HEK293 (cell line): ENCODE measurements around the gene HTT-AS.

Experiments
- CTCF ChIA-PET: fragments of 350-600 bp; formaldehyde crosslinking; extraction: SDS; loops from one replicate; lab custom pipeline; 2021; ENCODE audit warnings: antibody characterized with exemption; lab: Yijun Ruan, JAX
- POLR2A ChIA-PET: fragments of 300-600 bp; formaldehyde crosslinking; extraction: SDS; loops from one replicate; lab custom pipeline; 2020; ENCODE audit warnings: antibody characterized with exemption, inconsistent platforms; lab: Yijun Ruan, JAX
- H3K27ac ChIP-seq: fragments of 200-500 bp; sonication (Bioruptor generic); 2 replicates; pipeline ENCODE4 v1.5.1; 2014; ENCODE audit warnings: low read depth, low read length, control low read depth, inconsistent platforms; ENCODE audit errors: extremely low read depth
- H3K36me3 ChIP-seq, 2 experiments: fragments of 200-500 bp in 1 of 2; sonication (Bioruptor generic) in 1 of 2; 1 replicate in 1 of 2; 2 replicates in 1 of 2; pipeline ENCODE4 v1.5.1; 2014 to 2017; ENCODE audit warnings: inconsistent platforms in 2 of 2, low read length in 2 of 2; ENCODE audit not compliant: control insufficient read depth in 2 of 2, insufficient read depth in 1 of 2
- H3K4me1 ChIP-seq: fragments of 200-500 bp; sonication (Bioruptor generic); 2 replicates; pipeline ENCODE4 v1.5.1; 2014; ENCODE audit warnings: mild to moderate bottlenecking, low read length, inconsistent platforms; ENCODE audit not compliant: control insufficient read depth, insufficient read depth
- H3K4me3 ChIP-seq: 2 replicates; pipeline ENCODE4 v1.5.1; 2011; ENCODE audit warnings: low read depth, mild to moderate bottlenecking, control low read depth, low read length, moderate library complexity
- H3K9me3 ChIP-seq: fragments of 200-500 bp; sonication (Bioruptor generic); 2 replicates; pipeline ENCODE4 v1.5.1; 2014; ENCODE audit warnings: low read depth, low read length, inconsistent platforms; ENCODE audit not compliant: control insufficient read depth, insufficient read depth
- EGR2 ChIP-seq: fragments of 450-650 bp; formaldehyde crosslinking; IDR thresholded peaks from 2 replicates; pipeline ENCODE4 v1.5.1; 2016; ENCODE audit warnings: low read depth, missing biosample characterization, missing genetic modification characterization
- FEZF1 ChIP-seq: fragments of 450-650 bp; formaldehyde crosslinking; IDR thresholded peaks from 2 replicates; pipeline ENCODE4 v1.5.1; 2016; ENCODE audit warnings: missing biosample characterization, missing genetic modification characterization
- HOXA7 ChIP-seq: sonication (generic); formaldehyde crosslinking; IDR thresholded peaks from 2 replicates; pipeline ENCODE4 v1.8.1; 2022; ENCODE audit warnings: missing genetic modification reagents, borderline replicate concordance
- MEIS1 ChIP-seq: sonication (generic); formaldehyde crosslinking; IDR thresholded peaks from 2 replicates; pipeline ENCODE4 v1.8.1; 2022; ENCODE audit warnings: missing genetic modification reagents, mild to moderate bottlenecking, borderline replicate concordance
- OVOL3 ChIP-seq: fragments of 450-650 bp; formaldehyde crosslinking; IDR thresholded peaks from 2 replicates; pipeline ENCODE4 v1.5.1; 2016; ENCODE audit warnings: missing biosample characterization, missing genetic modification characterization
- TCF7L2 ChIP-seq: IDR thresholded peaks from 2 replicates; pipeline ENCODE4 v1.6.1; 2011; ENCODE audit warnings: low read depth, mild to moderate bottlenecking, inconsistent platforms, low read length, moderate library complexity, borderline replicate concordance
- ZBTB17 ChIP-seq: fragments of 450-650 bp; formaldehyde crosslinking; IDR thresholded peaks from 2 replicates; pipeline ENCODE4 v1.5.1; 2016; ENCODE audit warnings: missing biosample characterization, missing genetic modification characterization
- ZBTB20 ChIP-seq: fragments of 450-650 bp; formaldehyde crosslinking; IDR thresholded peaks from 2 replicates; pipeline ENCODE4 v1.5.1; 2016; ENCODE audit warnings: missing biosample characterization, missing genetic modification characterization
- ZNF112 ChIP-seq: fragments of 450-650 bp; formaldehyde crosslinking; IDR thresholded peaks from 2 replicates; pipeline ENCODE4 v1.5.0; 2017; ENCODE audit warnings: missing biosample characterization, missing genetic modification characterization
- ZNF169 ChIP-seq: fragments of 450-650 bp; formaldehyde crosslinking; IDR thresholded peaks from 2 replicates; pipeline ENCODE4 v1.5.1; 2016; ENCODE audit warnings: missing biosample characterization, missing genetic modification characterization
- ZNF354C ChIP-seq: fragments of 450-650 bp; formaldehyde crosslinking; IDR thresholded peaks from 2 replicates; pipeline ENCODE4 v1.5.1; 2016; ENCODE audit warnings: missing biosample characterization, missing genetic modification characterization, low read depth, borderline replicate concordance
- ZNF514 ChIP-seq: fragments of 450-650 bp; formaldehyde crosslinking; IDR thresholded peaks from 2 replicates; pipeline ENCODE4 v1.5.1; 2016; ENCODE audit warnings: missing biosample characterization, missing genetic modification characterization
- ZNF549 ChIP-seq: fragments of 450-650 bp; IDR thresholded peaks from 2 replicates; pipeline ENCODE4 v1.5.1; 2018; ENCODE audit warnings: missing biosample characterization, missing genetic modification characterization, mild to moderate bottlenecking, inconsistent platforms, moderate library complexity
- ZNF701 ChIP-seq: fragments of 450-650 bp; formaldehyde crosslinking; IDR thresholded peaks from 2 replicates; pipeline ENCODE4 v1.5.1; 2016; ENCODE audit warnings: missing biosample characterization, missing genetic modification characterization
- ZNF785 ChIP-seq: fragments of 450-650 bp; formaldehyde crosslinking; IDR thresholded peaks from 2 replicates; pipeline ENCODE4 v1.5.1; 2016; ENCODE audit warnings: missing biosample characterization, missing genetic modification characterization
- ZNF791 ChIP-seq: fragments of 450-650 bp; formaldehyde crosslinking; IDR thresholded peaks from 2 replicates; pipeline ENCODE4 v1.5.1; 2016; ENCODE audit warnings: missing biosample characterization, missing genetic modification characterization
- ZNF843 ChIP-seq: fragments of 450-650 bp; formaldehyde crosslinking; IDR thresholded peaks from 2 replicates; pipeline ENCODE4 v1.5.1; 2016; ENCODE audit warnings: missing biosample characterization, missing genetic modification characterization
- ZXDB ChIP-seq: fragments of 450-650 bp; formaldehyde crosslinking; IDR thresholded peaks from 2 replicates; pipeline ENCODE4 v1.5.1; 2016; ENCODE audit warnings: missing biosample characterization, missing genetic modification characterization
- TF ChIP-seq, protein P1 (sequence below): sonication (generic); formaldehyde crosslinking; IDR thresholded peaks from 2 replicates; pipeline ENCODE4 v1.8.1; 2022; ENCODE audit warnings: mild to moderate bottlenecking, moderate library complexity, missing genetic modification reagents
- TF ChIP-seq, protein P2 (sequence below): IDR thresholded peaks from 2 replicates; pipeline ENCODE4 v1.6.1; 2011; ENCODE audit warnings: mild to moderate bottlenecking, low read depth, low read length, borderline replicate concordance
- TF ChIP-seq, protein P3 (sequence below): fragments of 450-650 bp; formaldehyde crosslinking; conservative IDR thresholded peaks from 2 replicates; pipeline ENCODE4 v1.5.1; 2016; ENCODE audit warnings: low read depth, missing biosample characterization, missing genetic modification characterization
- TF ChIP-seq, protein P4 (sequence below): fragments of 450-650 bp; formaldehyde crosslinking; IDR thresholded peaks from 2 replicates; pipeline ENCODE4 v1.5.1; 2017; ENCODE audit warnings: missing biosample characterization, missing genetic modification characterization
- TF ChIP-seq, protein P5 (sequence below): fragments of 450-650 bp; formaldehyde crosslinking; IDR thresholded peaks from 2 replicates; pipeline ENCODE4 v1.5.1; 2016; ENCODE audit warnings: missing biosample characterization, missing genetic modification characterization
- TF ChIP-seq, protein P6 (sequence below): fragments of 450-650 bp; formaldehyde crosslinking; IDR thresholded peaks from 2 replicates; pipeline ENCODE4 v1.5.1; 2016; ENCODE audit warnings: missing biosample characterization, missing genetic modification characterization

Gene HTT-AS

DNA sequence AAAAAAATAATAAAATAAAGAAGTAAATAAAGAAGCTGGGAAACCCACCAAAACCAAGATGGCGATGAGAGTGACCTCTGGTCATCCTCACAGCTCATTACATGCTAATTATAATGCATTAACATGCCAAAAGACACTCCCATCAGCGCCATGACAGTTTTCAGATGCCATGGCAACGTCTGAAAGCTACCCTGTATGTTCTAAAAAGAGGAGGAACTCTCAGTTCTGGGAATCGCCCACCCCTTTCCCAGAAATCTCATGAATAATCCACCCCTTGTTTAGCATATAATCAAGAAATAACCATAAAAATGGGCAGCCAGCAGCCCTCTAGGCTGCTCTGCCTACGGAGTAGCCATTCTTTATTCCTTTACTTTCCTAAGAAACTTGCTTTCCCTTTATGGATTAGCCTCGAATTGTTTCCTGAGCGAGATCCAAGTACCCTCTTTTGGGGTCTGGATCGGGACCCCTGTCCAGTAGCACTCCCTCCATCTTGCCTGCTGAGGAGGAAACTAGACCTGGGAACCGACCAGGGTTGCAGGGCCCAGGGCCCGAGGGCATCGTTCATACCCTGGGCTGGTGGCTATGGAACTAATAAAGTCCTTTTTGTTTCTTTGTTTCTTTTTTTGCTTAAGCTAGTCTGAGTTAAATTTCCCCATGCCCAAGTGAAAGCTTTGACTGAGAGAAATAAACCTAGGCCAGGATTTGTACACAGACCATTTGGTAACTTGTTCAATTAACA is 30.9 kb downstream of the HTT-AS start (continued):
- TF ChIP-seq, protein P1, sequence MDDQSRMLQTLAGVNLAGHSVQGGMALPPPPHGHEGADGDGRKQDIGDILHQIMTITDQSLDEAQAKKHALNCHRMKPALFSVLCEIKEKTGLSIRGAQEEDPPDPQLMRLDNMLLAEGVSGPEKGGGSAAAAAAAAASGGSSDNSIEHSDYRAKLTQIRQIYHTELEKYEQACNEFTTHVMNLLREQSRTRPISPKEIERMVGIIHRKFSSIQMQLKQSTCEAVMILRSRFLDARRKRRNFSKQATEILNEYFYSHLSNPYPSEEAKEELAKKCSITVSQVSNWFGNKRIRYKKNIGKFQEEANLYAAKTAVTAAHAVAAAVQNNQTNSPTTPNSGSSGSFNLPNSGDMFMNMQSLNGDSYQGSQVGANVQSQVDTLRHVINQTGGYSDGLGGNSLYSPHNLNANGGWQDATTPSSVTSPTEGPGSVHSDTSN (CRISPR knock-in tag): no peak
- TF ChIP-seq FEZF1 (tag by site-specific recombination) (no peak), ZNF785 (tag by site-specific recombination) (no peak), ZNF112 (tag by site-specific recombination) (no peak), ZNF791 (tag by site-specific recombination) (no peak)
- TF ChIP-seq, protein P2, sequence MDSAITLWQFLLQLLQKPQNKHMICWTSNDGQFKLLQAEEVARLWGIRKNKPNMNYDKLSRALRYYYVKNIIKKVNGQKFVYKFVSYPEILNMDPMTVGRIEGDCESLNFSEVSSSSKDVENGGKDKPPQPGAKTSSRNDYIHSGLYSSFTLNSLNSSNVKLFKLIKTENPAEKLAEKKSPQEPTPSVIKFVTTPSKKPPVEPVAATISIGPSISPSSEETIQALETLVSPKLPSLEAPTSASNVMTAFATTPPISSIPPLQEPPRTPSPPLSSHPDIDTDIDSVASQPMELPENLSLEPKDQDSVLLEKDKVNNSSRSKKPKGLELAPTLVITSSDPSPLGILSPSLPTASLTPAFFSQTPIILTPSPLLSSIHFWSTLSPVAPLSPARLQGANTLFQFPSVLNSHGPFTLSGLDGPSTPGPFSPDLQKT: no peak

DNA sequence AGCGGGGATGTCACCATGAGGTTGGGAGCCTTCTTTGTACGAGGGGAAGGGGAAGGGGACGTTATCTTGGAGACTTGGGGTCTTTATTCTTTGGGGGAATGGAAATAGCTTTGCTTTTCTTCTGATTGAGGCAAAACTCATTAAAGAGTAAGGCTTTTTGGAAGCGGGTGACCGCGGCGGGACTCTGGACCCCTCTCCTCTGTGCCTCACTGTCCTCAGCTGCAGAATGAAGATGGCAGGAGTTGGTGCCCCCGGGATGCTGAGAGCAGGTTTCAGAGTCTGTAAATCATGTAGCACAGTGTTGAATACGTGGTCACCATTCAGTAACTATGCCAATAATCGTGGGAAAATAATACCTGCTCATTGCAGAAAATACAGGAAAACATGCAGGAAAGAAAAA is 32.1 kb downstream of the HTT-AS start:
- TF ChIP-seq ZNF549 (tag by site-specific recombination) (no peak), ZNF514 (no peak), ZNF701 (tag by site-specific recombination) (no peak), ZNF354C (tag by site-specific recombination) (no peak), ZBTB20 (no peak), ZBTB17 (no peak), ZNF843 (tag by site-specific recombination) (no peak), MEIS1 (CRISPR knock-in tag) (no peak), ZXDB (tag by site-specific recombination) (no peak), ZNF112 (tag by site-specific recombination) (no peak), TCF7L2 (no peak), EGR2 (tag by site-specific recombination) (no peak), OVOL3 (tag by site-specific recombination) (no peak), HOXA7 (CRISPR knock-in tag) (no peak), ZNF169 (tag by site-specific recombination) (no peak)
- TF ChIP-seq, protein P3, sequence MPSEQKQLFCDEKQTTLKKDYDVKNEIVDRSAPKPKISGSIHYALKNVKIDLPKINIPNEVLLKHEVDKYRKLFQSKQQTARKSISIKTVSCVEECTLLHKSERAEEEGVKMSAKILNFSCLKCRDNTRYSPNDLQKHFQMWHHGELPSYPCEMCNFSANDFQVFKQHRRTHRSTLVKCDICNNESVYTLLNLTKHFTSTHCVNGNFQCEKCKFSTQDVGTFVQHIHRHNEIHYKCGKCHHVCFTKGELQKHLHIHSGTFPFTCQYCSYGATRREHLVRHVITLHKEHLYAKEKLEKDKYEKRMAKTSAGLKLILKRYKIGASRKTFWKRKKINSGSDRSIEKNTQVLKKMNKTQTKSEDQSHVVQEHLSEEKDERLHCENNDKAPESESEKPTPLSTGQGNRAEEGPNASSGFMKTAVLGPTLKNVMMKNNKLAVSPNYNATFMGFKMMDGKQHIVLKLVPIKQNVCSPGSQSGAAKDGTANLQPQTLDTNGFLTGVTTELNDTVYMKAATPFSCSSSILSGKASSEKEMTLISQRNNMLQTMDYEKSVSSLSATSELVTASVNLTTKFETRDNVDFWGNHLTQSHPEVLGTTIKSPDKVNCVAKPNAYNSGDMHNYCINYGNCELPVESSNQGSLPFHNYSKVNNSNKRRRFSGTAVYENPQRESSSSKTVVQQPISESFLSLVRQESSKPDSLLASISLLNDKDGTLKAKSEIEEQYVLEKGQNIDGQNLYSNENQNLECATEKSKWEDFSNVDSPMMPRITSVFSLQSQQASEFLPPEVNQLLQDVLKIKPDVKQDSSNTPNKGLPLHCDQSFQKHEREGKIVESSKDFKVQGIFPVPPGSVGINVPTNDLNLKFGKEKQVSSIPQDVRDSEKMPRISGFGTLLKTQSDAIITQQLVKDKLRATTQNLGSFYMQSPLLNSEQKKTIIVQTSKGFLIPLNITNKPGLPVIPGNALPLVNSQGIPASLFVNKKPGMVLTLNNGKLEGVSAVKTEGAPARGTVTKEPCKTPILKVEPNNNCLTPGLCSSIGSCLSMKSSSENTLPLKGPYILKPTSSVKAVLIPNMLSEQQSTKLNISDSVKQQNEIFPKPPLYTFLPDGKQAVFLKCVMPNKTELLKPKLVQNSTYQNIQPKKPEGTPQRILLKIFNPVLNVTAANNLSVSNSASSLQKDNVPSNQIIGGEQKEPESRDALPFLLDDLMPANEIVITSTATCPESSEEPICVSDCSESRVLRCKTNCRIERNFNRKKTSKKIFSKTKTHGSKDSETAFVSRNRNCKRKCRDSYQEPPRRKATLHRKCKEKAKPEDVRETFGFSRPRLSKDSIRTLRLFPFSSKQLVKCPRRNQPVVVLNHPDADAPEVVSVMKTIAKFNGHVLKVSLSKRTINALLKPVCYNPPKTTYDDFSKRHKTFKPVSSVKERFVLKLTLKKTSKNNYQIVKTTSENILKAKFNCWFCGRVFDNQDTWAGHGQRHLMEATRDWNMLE (tag by site-specific recombination): no peak
- TF ChIP-seq, protein P4, sequence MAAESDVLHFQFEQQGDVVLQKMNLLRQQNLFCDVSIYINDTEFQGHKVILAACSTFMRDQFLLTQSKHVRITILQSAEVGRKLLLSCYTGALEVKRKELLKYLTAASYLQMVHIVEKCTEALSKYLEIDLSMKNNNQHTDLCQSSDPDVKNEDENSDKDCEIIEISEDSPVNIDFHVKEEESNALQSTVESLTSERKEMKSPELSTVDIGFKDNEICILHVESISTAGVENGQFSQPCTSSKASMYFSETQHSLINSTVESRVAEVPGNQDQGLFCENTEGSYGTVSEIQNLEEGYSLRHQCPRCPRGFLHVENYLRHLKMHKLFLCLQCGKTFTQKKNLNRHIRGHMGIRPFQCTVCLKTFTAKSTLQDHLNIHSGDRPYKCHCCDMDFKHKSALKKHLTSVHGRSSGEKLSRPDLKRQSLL (tag by site-specific recombination): no peak
- TF ChIP-seq, protein P5, sequence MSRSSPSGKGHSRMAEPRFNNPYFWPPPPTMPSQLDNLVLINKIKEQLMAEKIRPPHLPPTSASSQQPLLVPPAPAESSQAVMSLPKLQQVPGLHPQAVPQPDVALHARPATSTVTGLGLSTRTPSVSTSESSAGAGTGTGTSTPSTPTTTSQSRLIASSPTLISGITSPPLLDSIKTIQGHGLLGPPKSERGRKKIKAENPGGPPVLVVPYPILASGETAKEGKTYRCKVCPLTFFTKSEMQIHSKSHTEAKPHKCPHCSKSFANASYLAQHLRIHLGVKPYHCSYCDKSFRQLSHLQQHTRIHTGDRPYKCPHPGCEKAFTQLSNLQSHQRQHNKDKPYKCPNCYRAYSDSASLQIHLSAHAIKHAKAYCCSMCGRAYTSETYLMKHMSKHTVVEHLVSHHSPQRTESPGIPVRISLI (tag by site-specific recombination): no peak
- TF ChIP-seq, protein P6, sequence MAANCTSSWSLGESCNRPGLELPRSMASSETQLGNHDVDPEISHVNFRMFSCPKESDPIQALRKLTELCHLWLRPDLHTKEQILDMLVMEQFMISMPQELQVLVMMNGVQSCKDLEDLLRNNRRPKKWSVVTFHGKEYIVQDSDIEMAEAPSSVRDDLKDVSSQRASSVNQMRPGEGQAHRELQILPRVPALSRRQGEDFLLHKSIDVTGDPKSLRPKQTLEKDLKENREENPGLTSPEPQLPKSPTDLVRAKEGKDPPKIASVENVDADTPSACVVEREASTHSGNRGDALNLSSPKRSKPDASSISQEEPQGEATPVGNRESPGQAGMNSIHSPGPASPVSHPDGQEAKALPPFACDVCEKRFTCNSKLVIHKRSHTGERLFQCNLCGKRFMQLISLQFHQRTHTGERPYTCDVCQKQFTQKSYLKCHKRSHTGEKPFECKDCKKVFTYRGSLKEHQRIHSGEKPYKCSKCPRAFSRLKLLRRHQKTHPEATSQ (tag by site-specific recombination): no peak
- TF ChIP-seq, protein P1 (CRISPR knock-in tag): no peak
- ChIA-PET CTCF (no interaction called here), POLR2A (no interaction called here)
- no peaks in the 10 kb centered on the region for H3K4me1 ChIP-seq
- no peaks in the 10 kb centered on the region for H3K9me3 ChIP-seq
- no peak overlapping the region for H3K4me3 ChIP-seq
- H3K36me3 ChIP-seq: no peaks in the 10 kb centered on the region
- H3K27ac ChIP-seq: no peak overlapping the region
